ENCODE results near the gene SERPINA5. TPM values are rescaled to one million over a fixed set of nuclear protein-coding genes. Genes with fewer than 3 reads are reported as not detected.
A peak's percentile ranks its signal among the peaks of the same experiment; 100 is the strongest.

Gene SERPINA5
- polyA plus RNA-seq, 1 of the 3 experiments (the other 2 are of a cell fraction), result 0.08 TPM

DNA sequence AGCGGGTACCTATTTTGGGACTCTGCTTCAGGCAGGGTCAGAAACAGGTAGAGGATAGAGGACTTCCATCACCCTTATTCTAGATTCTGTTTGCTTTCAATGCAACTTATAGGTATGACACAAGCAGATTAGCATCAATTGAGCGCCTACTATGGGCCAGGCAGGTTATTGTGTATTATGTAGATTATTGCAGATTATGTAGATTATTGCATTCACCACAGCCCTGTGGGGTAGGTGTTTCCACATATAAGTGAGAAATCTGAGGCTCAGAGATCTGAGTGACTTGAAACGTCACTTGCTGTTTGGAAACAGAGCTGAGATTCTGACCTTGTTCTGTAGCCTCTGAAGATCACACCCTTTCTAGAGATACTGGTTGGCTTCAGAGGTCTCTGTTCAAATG, 45.7 kb upstream of the SERPINA5 start (continued):
- TF ChIP-seq TCF12 (IDR thresholded peaks at IDR 0.05) (no peak), FOXJ3 (CRISPR knock-in tag; IDR thresholded peaks at IDR 0.05) (no peak), SIN3A (IDR thresholded peaks at IDR 0.05; ENCODE audit: borderline replicate concordance, low read depth, low read length) (no peak), YY1 (IDR thresholded peaks at IDR 0.05; ENCODE audit: low read depth) (no peak), REST (IDR thresholded peaks at IDR 0.05; ENCODE audit: low read depth, low read length) (no peak), CHD2 (IDR thresholded peaks at IDR 0.05; ENCODE audit: low read length, partially characterized antibody) (no peak)

DNA sequence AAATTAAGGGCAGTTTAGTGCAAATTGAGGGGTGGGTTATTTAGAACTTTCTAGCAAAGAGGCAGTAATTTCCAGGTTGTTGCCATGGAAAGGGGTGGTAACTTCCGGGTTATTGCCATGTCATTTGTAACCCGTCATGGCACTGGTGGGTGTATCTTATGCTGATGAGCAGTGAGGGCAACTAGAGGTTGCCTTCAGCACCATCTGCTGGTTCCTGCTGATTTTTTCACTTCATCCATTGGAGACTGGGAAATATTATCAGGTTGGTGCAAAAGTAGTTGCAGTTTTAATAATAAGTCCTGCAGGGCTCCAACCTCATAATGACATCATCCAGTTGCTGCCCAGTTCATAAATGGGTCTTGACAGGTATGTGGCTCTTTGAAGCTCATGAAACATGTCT, 44.4 kb upstream of the SERPINA5 start:
- no peak for DNase-seq
- H3K4me1 ChIP-seq (ENCODE audit: control insufficient read depth in 1 of 2, insufficient read depth in 2 of 2, low read depth in 1 of 2, low read length in 1 of 2), result no peaks in the 10 kb centered on the region
- H3K36me3 ChIP-seq (replicated peaks in 1 of 2; ENCODE audit: control insufficient read depth in 1 of 2, insufficient read depth in 2 of 2, low read length in 1 of 2), result no peaks in the 10 kb centered on the region
- no peak for TF ChIP-seq ELF1 (IDR thresholded peaks at IDR 0.05)
- peak; percentile 56 for TF ChIP-seq GABPA (IDR thresholded peaks at IDR 0.05; ENCODE audit: low read depth)
- TF ChIP-seq, protein P1, sequence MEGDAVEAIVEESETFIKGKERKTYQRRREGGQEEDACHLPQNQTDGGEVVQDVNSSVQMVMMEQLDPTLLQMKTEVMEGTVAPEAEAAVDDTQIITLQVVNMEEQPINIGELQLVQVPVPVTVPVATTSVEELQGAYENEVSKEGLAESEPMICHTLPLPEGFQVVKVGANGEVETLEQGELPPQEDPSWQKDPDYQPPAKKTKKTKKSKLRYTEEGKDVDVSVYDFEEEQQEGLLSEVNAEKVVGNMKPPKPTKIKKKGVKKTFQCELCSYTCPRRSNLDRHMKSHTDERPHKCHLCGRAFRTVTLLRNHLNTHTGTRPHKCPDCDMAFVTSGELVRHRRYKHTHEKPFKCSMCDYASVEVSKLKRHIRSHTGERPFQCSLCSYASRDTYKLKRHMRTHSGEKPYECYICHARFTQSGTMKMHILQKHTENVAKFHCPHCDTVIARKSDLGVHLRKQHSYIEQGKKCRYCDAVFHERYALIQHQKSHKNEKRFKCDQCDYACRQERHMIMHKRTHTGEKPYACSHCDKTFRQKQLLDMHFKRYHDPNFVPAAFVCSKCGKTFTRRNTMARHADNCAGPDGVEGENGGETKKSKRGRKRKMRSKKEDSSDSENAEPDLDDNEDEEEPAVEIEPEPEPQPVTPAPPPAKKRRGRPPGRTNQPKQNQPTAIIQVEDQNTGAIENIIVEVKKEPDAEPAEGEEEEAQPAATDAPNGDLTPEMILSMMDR (IDR thresholded peaks at IDR 0.05), result peak; percentile 34; the same call in 1 of the 2 replicates
- no peak for TF ChIP-seq NRF1 (IDR thresholded peaks at IDR 0.05; ENCODE audit: low read depth, low read length)
- no peak for TF ChIP-seq RFX5 (IDR thresholded peaks at IDR 0.05; ENCODE audit: low read length)
- no peak for TF ChIP-seq USF2 (IDR thresholded peaks at IDR 0.05; ENCODE audit: borderline replicate concordance, low read depth, low read length)
- TF ChIP-seq MXI1 (IDR thresholded peaks at IDR 0.05; ENCODE audit: low read depth, low read length), result no peak
- TF ChIP-seq, protein P2, sequence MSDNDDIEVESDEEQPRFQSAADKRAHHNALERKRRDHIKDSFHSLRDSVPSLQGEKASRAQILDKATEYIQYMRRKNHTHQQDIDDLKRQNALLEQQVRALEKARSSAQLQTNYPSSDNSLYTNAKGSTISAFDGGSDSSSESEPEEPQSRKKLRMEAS (IDR thresholded peaks at IDR 0.05; ENCODE audit: low read depth), result no peak
- TF ChIP-seq TAF1 (IDR thresholded peaks at IDR 0.05; ENCODE audit: borderline replicate concordance, low read depth, low read length), result no peak
- H3F3A ChIP-seq (replicated peaks; ENCODE audit: insufficient read depth), result no peaks in the 10 kb centered on the region
- no peaks in the 10 kb centered on the region for H3K9me2 ChIP-seq
- H3K27me3 ChIP-seq (ENCODE audit: insufficient read depth), result peaks cover 7% of the 10 kb centered on the region; the same call in 1 of the 2 replicates
- WGBS (ENCODE audit: low lambda C conversion rate), result 18% methylated on average over 2 of the region's 2 CpGs
- ChIA-PET POLR2A (no interaction called here), CTCF (interaction anchor here (4.6 kb wide), 1 partner anchor 12 kb away, joined by 28 read pairs; no protein-coding TSS in a partner anchor)
- H3K27ac ChIP-seq (ENCODE audit: low read depth in 2 of 2, low read length in 1 of 2), result no peak overlapping the region
- no peaks in the 10 kb centered on the region for H3K9me3 ChIP-seq
- no peaks in the 10 kb centered on the region for H3K79me2 ChIP-seq (ENCODE audit: insufficient read depth)
- H3K9ac ChIP-seq, result no peak overlapping the region
- H2AFZ ChIP-seq (ENCODE audit: low read depth), result no peak overlapping the region
- no peak overlapping the region for H3K4me2 ChIP-seq
- H3K4me3 ChIP-seq (ENCODE audit: low read depth in 2 of 2, low read length in 1 of 2), result no peak overlapping the region
- H4K20me1 ChIP-seq (ENCODE audit: insufficient read depth), result no peaks in the 10 kb centered on the region

All from SK-N-SH (cell line).